IPS-20b (cell line): ENCODE data around the gene GJA3.

Experiments used
- H3K27ac ChIP-seq: one replicate; pipeline ENCODE4 v1.5.1; 2013; ENCODE audit warnings: low read length
- H3K27me3 ChIP-seq: 2 replicates; pipeline ENCODE4 v1.6.1; 2013; ENCODE audit warnings: mild to moderate bottlenecking, low read length, inconsistent platforms; ENCODE audit not compliant: insufficient read depth
- H3K36me3 ChIP-seq: 2 replicates; pipeline ENCODE4 v1.6.1; 2013; ENCODE audit warnings: low read depth, mild to moderate bottlenecking, inconsistent platforms, low read length, moderate library complexity; ENCODE audit not compliant: insufficient read depth
- H3K4me1 ChIP-seq: 2 replicates; pipeline ENCODE4 v1.6.1; 2013; ENCODE audit warnings: mild to moderate bottlenecking, control low read depth, inconsistent platforms, low read length, moderate library complexity; ENCODE audit not compliant: insufficient read depth
- H3K4me3 ChIP-seq: 2 replicates; pipeline ENCODE4 v1.5.1; 2013; ENCODE audit warnings: mild to moderate bottlenecking, low read length, inconsistent platforms
- H3K9ac ChIP-seq: 2 replicates; pipeline ENCODE4 v1.6.1; 2013; ENCODE audit warnings: low read depth, mild to moderate bottlenecking, inconsistent platforms, low read length, moderate library complexity
- H3K9me3 ChIP-seq: 2 replicates; pipeline ENCODE4 v1.6.1; 2013; ENCODE audit warnings: mild to moderate bottlenecking, low read depth, low read length, inconsistent platforms; ENCODE audit not compliant: insufficient read depth

GJA3 gene

DNA sequence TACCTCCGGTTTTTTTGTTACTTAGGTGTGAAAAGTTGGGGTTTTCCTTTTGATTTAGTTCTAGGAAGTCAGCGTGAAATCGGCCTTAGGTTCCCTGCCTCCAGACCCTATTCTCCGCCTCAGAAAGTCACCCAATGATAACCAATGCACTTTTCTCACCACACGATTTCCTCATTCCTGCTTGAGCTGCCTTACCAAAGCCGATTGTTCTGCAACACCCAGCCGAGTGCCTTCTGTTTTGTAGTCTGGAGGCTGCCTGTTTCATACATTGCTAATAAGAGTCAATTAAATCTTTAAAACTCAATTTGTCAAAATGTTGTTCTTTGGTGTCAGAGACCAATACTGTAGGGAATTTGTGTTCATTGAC is 39.7 kb downstream of the GJA3 start:
- Histone ChIP-seq H3K27ac (no peak overlapping the region), H3K27me3 (peaks cover 23% of the 10 kb centered on the region; the same call in 1 of the 2 replicates), H3K9me3 (no peaks in the 10 kb centered on the region), H3K4me3 (no peak overlapping the region), H3K4me1 (peaks cover 8% of the 10 kb centered on the region; the same call in 1 of the 2 replicates), H3K36me3 (no peaks in the 10 kb centered on the region), H3K9ac (no peak overlapping the region)

DNA sequence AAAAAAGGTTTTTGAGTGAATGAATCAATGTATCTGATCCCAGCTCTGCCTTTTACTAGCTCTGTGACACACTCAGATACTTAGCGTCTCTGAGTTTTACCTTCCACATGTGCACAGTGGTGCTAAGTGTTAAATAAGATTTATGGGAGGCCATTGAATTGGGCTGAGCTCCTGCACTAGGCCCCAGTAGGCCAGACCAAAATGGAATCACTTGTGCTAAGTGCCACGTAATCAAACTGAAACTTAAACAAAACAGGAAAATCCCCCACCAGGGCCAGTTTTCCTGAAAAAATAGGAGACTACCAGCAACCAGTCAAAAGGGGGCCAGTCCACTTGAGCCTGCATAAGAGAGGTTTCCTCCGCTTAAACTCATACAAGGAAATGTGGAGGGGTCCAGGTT is 40.9 kb downstream of the GJA3 start:
- peak overlapping the region; percentile 1 for H3K27ac ChIP-seq
- H3K36me3 ChIP-seq: no peaks in the 10 kb centered on the region
- H3K27me3 ChIP-seq: peaks cover 14% of the 10 kb centered on the region; the same call in 1 of the 2 replicates
- peak overlapping the region; percentile 46; the same call in 1 of the 2 replicates for H3K4me3 ChIP-seq
- peaks cover 8% of the 10 kb centered on the region; the same call in 1 of the 2 replicates for H3K4me1 ChIP-seq
- peak overlapping the region; percentile 42; the same call in 1 of the 2 replicates for H3K9ac ChIP-seq
- no peaks in the 10 kb centered on the region for H3K9me3 ChIP-seq

DNA sequence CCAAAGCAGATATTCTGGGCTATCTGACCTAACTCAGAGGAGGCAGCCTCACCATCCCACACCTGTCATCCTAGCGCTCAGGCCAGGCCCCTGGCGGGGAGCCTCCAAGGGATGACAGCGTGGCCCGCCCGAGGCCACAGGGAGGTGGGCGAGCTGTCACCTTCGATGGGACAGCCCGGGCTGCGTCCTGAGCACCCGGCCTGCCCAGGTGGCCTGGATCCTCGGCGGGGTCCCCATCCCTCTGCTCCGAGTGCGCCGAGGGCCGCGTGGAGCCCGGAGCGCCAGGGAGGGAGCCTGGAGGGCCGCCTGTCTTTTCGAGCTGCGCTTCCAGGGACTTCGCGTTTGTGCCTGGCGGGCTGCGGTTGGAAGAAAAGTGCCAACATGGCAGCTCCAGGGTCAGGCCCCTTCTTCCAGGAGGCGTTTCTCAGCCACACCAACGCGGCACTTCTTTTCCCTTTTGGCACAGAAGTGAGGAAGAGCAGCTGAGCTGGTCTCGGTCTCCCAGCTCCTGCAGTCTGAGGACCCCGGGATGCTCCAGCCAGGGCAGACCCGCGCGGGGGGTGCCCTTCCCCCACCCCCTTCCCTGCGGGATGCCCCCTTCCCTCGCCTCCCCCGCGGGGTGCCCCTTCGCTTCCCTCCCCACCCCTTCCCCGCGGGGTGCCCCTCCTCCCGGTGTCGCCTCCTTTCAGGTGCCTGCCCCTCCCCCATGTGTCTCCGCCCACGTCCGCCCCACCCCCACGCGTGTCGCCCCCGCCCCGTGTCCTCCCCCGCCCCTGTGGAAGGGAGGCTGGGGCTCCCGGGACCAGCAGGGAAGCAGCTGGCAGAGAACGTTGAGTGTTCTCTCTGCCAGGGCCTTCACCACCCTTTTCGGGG is 42.3 kb downstream of the GJA3 start:
- peaks cover 14% of the 10 kb centered on the region; the same call in 1 of the 2 replicates for H3K27me3 ChIP-seq
- no peaks in the 10 kb centered on the region for H3K36me3 ChIP-seq
- H3K9me3 ChIP-seq: no peaks in the 10 kb centered on the region
- H3K27ac ChIP-seq: no peak overlapping the region
- H3K4me3 ChIP-seq: peak overlapping the region; percentile 74; the same call in 1 of the 2 replicates
- peak overlapping the region; percentile 59 for H3K9ac ChIP-seq
- peaks cover 8% of the 10 kb centered on the region; the same call in 1 of the 2 replicates for H3K4me1 ChIP-seq

DNA sequence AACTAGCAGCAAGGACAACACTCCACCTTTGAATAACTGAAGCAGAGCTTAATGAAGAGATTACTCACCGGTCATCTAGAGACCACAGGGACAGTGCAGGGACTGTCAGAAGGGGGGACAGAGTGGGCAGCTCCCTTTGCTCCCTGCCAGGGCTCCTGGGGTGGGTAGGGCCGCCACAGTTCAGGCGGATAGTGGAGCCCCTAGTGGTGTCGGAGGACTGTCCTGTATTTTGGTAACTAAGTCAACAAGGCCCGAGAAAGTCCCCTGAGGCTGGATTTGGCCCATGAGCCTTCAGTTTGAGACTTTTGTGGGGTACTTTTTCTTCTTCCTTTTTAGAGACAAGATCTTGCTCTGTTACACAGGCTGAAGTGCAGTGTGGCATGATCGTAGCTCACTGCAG is 44.6 kb downstream of the GJA3 start:
- H3K27ac ChIP-seq: no peak overlapping the region
- peaks cover 14% of the 10 kb centered on the region; the same call in 1 of the 2 replicates for H3K27me3 ChIP-seq
- no peak overlapping the region for H3K4me3 ChIP-seq
- H3K4me1 ChIP-seq: peaks cover 7% of the 10 kb centered on the region; the same call in 1 of the 2 replicates
- no peaks in the 10 kb centered on the region for H3K9me3 ChIP-seq
- no peak overlapping the region for H3K9ac ChIP-seq
- H3K36me3 ChIP-seq: no peaks in the 10 kb centered on the region

DNA sequence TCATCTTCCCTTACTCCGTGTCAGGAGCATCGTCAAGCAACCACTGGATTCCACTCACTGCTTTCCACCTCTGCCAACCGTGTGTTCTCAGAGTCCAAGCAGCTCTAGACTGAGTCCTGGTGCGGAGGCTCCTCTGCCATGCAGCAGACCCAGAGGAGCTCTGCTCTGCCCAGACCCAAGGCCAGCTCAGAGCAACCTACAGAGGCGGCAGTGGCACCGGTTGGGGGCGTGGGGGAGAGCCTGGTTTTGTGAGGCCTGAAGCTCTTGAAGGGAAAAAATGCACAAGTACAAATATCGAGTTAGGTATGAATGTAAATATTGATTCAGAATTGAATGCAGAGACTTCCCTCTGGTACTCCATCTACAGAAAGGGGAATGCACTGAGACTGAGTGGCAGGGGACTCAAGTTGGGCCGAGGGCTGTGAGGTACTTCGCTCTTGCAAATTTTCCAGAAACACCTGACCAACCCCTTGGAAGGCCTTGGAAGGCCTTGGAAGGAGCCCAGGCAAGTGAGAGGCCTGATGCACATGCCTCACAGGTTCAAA is 46.7 kb downstream of the GJA3 start:
- H3K27me3 ChIP-seq: peaks cover 14% of the 10 kb centered on the region; the same call in 1 of the 2 replicates
- no peak overlapping the region for H3K9ac ChIP-seq
- no peaks in the 10 kb centered on the region for H3K36me3 ChIP-seq
- H3K4me3 ChIP-seq: no peak overlapping the region
- no peaks in the 10 kb centered on the region for H3K9me3 ChIP-seq
- peaks cover 3% of the 10 kb centered on the region; the same call in 1 of the 2 replicates for H3K4me1 ChIP-seq
- no peak overlapping the region for H3K27ac ChIP-seq

- Histone ChIP-seq H3K9me3 (no peaks in the 10 kb centered on the region), H3K36me3 (no peaks in the 10 kb centered on the region), H3K9ac (no peak overlapping the region), H3K27ac (no peak overlapping the region), H3K4me3 (no peak overlapping the region), H3K4me1 (peaks cover 10% of the 10 kb centered on the region), H3K27me3 (no peaks in the 10 kb centered on the region)
Observed at GRCh38 chr13:20109037-20109436, 51.8 kb downstream of the GJA3 start.

DNA sequence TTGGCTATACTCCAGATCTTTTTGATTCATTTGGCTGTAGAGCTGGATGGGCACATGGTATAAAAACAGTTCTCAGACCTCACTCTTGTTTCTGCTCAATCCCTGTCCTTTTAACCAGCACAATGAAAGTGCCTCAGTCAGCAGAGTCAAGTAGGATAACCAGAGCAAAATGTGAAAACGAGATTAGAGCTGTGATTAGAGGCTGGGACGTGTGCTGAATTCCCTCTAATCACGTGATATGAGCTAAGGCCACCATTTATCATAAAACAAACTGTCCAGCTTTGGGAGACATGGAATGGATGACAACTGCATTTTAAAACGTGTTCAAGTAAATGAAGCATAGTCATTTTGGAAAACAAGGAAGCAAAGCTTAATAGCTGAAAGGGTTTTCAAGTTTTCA is 54.1 kb downstream of the GJA3 start:
- Histone ChIP-seq H3K4me3 (peak overlapping the region; percentile 25; the same call in 1 of the 2 replicates), H3K4me1 (peaks cover 10% of the 10 kb centered on the region), H3K27ac (no peak overlapping the region), H3K9me3 (no peaks in the 10 kb centered on the region), H3K9ac (no peak overlapping the region), H3K36me3 (no peaks in the 10 kb centered on the region), H3K27me3 (no peaks in the 10 kb centered on the region)

GRCh38 chr13:20105161-20105689 is 55.6 kb downstream of the GJA3 start:
- Histone ChIP-seq H3K4me1 (peaks cover 10% of the 10 kb centered on the region), H3K4me3 (no peak overlapping the region), H3K9me3 (no peaks in the 10 kb centered on the region), H3K27me3 (no peaks in the 10 kb centered on the region), H3K9ac (no peak overlapping the region), H3K36me3 (no peaks in the 10 kb centered on the region), H3K27ac (no peak overlapping the region)

GRCh38 chr13:20102525-20103180 is 58.2 kb downstream of the GJA3 start:
- no peak overlapping the region for H3K9ac ChIP-seq
- H3K9me3 ChIP-seq: no peaks in the 10 kb centered on the region
- H3K27ac ChIP-seq: no peak overlapping the region
- H3K27me3 ChIP-seq: no peaks in the 10 kb centered on the region
- H3K36me3 ChIP-seq: no peaks in the 10 kb centered on the region
- peaks cover 15% of the 10 kb centered on the region for H3K4me1 ChIP-seq
- H3K4me3 ChIP-seq: no peak overlapping the region

GRCh38 chr13:20101467-20102316 is 59.2 kb downstream of the GJA3 start:
- H3K4me1 ChIP-seq: peaks cover 8% of the 10 kb centered on the region
- H3K9ac ChIP-seq: no peak overlapping the region
- H3K4me3 ChIP-seq: no peak overlapping the region
- H3K27me3 ChIP-seq: no peaks in the 10 kb centered on the region
- no peak overlapping the region for H3K27ac ChIP-seq
- H3K9me3 ChIP-seq: no peaks in the 10 kb centered on the region
- H3K36me3 ChIP-seq: no peaks in the 10 kb centered on the region

DNA sequence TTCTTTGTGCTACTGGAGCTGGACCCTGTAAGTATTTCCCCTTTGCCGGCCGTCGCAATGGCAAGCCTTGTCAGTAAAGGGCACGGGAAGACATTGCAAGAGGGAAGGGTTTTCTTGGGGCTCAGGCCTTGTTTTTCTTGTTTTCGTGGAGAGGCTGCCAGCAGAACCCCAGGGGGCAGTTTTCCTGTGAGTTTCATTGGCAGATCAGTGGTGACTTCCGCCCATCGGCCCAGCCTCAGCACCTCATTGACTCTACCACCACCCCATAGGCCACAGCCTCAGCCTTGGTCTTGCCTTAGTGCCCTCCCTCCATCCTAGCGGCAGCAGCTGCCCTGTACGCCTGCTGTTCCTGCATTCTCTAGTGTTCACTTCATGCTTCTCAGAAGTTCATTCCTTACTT is 61.5 kb downstream of the GJA3 start:
- Histone ChIP-seq H3K9ac (peak overlapping the region; percentile 30; the same call in 1 of the 2 replicates), H3K4me1 (peaks cover 6% of the 10 kb centered on the region; the same call in 1 of the 2 replicates), H3K27ac (no peak overlapping the region), H3K9me3 (no peaks in the 10 kb centered on the region), H3K27me3 (no peaks in the 10 kb centered on the region), H3K36me3 (no peaks in the 10 kb centered on the region), H3K4me3 (peak overlapping the region; percentile 41; the same call in 1 of the 2 replicates)
